Measurements from ENCODE around the gene FIBCD1. TPM values are rescaled to one million over a fixed set of nuclear protein-coding genes. Genes with fewer than 3 reads are reported as not detected.

Gene FIBCD1
- total and polyA plus RNA-seq, 2 of the 8 experiments (the other 6 are each of a cell fraction or from before 2014, with no cell fraction given): 6.1 to 8.8 TPM

GRCh38 chr9:130986356-130986965 lies 47.4 kb upstream of the FIBCD1 start (continued):
- no peak for TF ChIP-seq CHD7 (IDR thresholded peaks at IDR 0.05; ENCODE audit: insufficient replicate concordance, low read length)
- no peak for TF ChIP-seq BCL11A (IDR thresholded peaks at IDR 0.05; ENCODE audit: low read depth in 2 of 2, low read length in 2 of 2)
- TF ChIP-seq BRCA1 (IDR thresholded peaks at IDR 0.05; ENCODE audit: low read depth, low read length): no peak
- TF ChIP-seq GTF2F1 (IDR thresholded peaks at IDR 0.05; ENCODE audit: borderline replicate concordance, low read depth, low read length): no peak
- TF ChIP-seq POLR2A (IDR thresholded peaks at IDR 0.05; ENCODE audit: control extremely low read depth in 1 of 2, low read depth in 2 of 2, low read length in 2 of 2): no peak
- no peak for TF ChIP-seq SP1 (IDR thresholded peaks at IDR 0.05; ENCODE audit: low read depth, low read length)
- no peak for TF ChIP-seq POLR2AphosphoS5 (IDR thresholded peaks at IDR 0.05; ENCODE audit: low read depth, low read length)
- no peak for TF ChIP-seq EGR1 (IDR thresholded peaks at IDR 0.05; ENCODE audit: borderline replicate concordance, low read depth, low read length)
- TF ChIP-seq SP2 (IDR thresholded peaks at IDR 0.05; ENCODE audit: low read length): no peak
- no peak for TF ChIP-seq HDAC6 (IDR thresholded peaks at IDR 0.05; ENCODE audit: low read depth, low read length)
- no peak for TF ChIP-seq RAD21 (IDR thresholded peaks at IDR 0.05 in 1 of 2, conservative IDR thresholded peaks at IDR 0.05 in 1 of 2; ENCODE audit: low read depth in 2 of 2, low read length in 2 of 2)
- TF ChIP-seq JUND (IDR thresholded peaks at IDR 0.05; ENCODE audit: low read length): no peak
- TF ChIP-seq CHD2 (IDR thresholded peaks at IDR 0.05; ENCODE audit: low read length): no peak
